ENCODE measurements around the gene ORAI1.
"Not testable (repeated sequence)": the region's sequence is repeated elsewhere in the genome, so short reads cannot be mapped to it uniquely, and the experiment has no call there.

The ORAI1 gene

GRCh38 chr12:121626087-121626852, at the start of gene ORAI1:
Gene ORAI1 (plus strand): TSS chr12:121626530.
- DNase-seq: peak; percentile 94

DNA sequence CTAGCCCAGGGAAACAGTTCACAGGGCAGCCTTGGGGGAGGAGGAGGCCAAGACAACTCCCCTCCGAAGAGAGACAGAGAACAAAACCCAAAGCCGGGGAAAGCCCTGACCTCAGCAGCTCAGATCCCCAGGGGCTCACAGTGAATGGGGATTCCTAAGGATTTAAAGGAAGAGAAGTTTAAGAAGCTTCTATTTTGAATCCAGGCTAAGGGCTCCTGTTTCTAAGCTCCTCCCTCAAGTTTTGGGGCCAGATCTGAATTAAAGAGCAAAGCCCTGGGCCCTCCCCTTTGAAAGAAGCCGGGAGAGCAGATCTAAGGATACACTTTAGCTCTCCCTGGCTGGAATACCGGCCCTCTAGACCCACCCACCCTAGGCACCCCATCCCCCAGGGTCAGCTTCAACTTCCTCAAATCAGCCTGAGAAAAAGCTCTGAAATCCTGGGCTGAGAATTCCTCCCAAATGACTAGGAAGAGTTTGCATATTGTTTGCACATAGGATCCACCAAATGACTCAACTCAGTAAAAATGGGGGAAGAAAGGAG, 49.4 kb upstream of the ORAI1 start:
- DNase-seq: peak; percentile 98

DNA sequence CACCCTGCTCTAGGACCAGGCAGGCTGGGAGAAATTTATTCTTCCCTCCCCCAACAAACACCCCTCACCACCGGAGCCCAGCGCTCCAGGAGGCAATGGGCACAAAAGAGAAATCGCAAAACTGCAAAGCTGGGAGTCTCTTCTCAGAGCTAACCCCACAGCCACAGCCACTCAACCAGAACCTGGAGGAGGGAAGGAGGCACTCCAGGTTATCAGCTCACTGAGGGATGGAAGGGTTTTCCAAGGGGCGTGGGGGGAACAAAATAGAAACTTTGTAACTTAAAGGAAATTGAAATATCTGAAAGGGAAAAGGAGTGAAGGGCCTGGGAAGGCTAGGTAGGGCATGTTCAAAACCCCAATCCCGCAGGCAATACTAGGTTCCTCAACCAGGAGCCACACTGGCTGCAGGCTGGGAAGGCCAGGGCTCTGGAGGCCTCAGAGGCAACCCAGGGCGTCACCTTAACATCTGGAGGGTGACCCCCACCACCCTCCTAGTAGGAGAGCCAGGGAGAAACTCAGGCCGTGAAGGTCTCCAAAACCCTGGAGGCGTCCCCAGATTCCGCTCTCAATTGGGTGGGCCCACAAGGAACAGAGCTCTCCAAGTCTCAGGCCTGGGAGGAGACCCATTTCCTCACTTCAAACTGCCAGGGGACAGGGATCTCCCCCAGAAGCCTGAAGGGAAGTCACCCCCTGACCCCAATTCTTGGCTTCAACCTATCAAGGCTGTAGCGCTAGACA, 48.7 kb upstream of the ORAI1 start:
- DNase-seq: no peak

DNA sequence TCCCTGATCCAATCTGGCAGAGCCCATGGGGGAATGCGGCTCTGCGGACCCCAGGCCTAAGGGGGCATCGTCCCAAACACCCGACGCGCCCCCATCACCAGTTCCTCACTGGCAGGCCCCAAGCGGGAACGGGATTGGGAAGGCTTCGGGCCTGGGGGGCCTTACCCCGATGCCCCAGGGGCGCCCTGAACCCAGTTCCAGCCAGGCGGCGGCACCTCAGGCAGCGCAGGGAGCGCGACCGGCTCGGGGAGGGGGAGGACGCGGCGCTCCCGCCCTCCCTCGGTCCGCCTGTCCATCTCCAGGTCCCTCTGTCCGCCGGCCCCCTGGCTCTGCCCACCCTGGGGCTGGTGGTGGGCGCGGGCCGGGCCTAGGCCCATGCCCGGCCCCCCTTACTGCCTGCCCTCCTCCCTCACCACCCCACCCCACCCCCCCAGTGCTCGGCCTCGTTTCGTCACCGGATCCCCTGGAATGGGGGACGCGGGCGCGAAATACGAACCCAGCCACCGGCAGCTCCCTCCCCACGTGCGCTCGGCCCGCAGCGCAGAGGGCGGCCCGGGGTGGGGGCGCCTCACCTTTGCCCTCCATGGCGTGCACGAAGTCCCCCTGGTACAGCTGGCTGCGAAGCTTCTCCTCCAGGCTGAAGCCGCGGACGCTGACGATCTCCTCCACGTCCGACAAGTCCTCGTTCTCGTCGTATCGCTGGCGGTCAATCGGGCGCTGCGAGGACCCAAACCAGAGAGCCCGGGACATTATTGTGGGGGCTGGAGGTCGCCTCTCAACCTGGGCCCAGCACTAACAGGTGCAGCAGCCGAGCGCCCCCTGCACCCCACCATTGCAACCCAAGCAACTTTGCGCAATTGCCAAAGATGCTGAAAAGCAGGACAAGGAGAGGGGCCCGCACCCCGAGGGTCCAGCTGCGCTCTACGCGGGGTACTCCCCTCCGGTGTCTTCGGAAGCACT, 47.8 kb upstream of the ORAI1 start:
- peak; percentile 37 for DNase-seq

- DNase-seq: no peak
Measured at GRCh38 chr12:121579190-121579791, 47.0 kb upstream of the ORAI1 start.

DNA sequence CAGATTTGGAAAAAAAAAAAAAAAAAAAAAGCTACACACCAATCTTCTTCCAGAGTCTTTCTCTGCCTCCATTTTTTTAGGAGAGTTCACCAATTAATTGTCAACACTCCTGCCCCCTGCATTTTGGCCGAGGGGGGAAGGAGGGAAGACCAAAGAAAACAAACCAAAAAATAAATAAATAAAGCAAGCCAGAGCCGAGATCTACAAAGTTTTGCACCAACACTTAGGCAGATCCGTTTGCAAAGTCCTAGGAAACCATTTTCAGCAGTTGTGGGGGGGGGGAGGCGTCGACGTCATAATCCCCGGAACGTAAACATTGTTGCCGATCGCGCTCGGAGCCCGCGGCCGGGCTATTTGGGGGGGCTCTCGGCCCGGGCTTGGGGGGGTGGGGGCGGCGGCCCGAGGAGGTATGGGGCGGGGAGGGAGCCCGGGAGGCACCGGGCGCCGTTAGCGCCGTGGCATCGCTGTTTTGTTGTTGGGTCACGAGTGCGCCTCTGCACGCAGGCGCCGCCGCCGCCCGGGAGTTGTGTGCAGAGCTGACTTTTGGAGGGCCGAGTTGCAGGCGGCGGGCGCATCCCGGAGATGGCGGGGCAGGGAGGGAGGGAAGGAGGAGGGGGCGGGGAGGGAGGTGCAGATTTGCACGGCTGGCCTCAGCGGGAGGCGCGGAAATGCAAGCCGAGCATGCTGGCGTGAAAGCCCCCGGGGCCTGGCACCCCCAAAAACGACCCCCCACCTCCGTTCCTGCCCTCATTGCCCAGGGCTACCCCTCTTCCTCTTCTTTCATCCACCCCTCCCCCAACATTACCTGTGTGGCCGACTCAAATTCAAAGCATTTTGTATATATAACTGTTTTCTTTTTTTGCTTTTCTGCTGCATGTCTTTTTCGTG, 46.1 kb upstream of the ORAI1 start:
- DNase-seq: peak; percentile 61

DNA sequence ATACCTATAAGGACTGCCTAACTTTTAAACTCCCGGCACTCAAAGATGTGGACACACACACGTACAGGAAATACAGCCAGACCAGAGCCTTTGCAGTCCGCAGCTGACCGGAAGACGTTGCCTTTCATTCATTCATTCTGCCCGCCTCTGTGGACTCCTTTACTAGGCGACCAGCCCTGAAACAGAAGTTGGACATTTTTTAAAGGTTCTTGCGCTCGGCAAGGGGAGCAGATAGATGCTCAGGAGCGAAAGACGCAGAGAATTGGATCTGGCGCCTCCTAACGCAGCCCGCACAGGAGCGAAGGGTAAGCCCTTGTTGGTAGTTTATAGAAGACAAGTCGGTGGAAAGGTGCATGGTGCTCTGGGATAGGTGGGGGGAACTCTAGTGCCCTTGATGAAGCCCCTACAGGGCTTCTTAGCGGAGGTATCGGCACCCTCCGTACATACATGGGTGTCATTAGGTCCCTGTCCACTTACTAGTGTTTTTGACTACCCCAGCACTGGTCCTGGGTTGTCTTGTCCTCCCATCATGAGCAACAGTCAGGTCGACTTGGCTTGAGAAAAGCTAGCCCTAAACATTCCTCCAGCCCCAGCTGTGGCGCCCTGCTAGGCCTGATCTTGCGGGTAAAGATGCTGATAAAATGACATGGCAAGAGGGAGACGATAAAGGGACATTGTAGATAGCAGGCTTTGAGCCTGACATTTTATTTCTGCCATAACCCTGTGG, 45.2 kb upstream of the ORAI1 start, which contains the start of gene KDM2B:
KDM2B (minus strand) TSS at position 65 of the 727 bp plus-strand sequence. CDS start 112 bp downstream, outside the sequence.
- DNase-seq: peak; percentile 40

DNA sequence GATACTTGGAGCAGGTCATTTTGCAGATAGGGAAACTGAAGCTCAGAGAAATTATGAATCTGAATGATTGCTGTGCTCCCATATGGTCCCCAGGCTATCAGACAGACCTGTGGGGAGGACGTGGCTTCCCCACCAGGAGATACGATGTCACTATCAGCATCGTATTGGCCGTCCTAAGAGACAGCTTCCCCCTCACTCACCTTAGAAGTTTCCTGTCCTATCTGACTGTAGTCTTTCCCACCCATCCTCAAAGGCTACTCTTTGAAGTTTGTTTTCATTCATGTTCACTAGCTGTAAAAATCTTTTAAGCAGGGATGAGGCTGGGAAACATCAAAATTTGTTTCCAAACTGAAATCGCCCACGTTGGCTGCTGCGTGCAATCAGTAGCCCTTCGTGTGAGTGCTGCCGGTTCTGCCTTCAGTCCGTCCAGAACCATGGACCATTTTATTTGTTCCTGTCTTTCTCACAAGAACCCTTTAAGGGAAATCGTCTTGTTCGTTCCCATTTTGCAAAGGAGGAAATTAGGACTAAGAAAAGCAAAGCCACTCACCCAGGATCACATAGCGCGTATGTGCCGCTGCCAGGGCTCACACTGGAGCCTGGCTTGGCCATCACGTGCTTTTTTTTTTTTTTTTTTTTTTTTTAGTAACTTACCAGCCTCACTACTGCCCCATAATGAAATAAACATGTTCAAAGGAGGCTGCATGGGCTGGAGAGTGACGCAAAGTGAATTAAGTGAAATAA, 44.5 kb upstream of the ORAI1 start:
- peak; percentile 43 for DNase-seq

DNA sequence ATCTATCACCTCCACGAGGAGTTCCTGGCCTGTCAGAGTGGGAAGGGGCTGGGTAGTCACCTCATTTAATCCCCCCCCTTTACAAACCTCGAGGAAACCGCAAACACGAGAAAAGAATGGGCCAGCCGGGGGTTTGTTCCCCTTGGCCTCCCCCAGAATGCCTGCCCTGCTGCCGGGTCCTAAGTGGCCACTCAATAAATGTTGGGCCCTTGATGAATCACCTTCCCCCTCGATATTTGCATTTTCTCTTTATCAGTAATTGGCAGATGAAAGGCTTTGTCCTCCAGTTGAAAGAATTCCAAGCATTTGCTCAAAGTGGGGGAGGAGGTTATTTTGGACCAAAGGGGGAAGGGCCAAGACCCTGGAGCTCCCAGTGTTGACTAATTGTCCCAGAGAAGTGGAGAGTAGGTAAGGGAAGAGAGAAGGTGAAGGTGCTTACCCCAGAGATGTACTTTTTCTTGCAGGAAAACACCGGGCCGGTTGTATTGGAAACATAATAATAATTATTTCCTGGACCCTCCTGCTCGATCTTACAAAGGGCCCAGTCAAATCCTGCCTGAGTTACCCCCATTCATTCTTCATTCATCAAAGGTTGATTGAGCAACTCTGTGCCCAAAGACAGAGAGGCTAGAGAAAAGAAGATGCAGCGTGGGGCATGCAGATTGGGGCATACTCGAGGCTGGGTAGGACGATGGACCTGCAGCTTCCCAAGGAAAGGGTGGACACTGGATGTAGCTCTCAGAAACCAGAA, 43.6 kb upstream of the ORAI1 start:
- peak; percentile 49 for DNase-seq

DNA sequence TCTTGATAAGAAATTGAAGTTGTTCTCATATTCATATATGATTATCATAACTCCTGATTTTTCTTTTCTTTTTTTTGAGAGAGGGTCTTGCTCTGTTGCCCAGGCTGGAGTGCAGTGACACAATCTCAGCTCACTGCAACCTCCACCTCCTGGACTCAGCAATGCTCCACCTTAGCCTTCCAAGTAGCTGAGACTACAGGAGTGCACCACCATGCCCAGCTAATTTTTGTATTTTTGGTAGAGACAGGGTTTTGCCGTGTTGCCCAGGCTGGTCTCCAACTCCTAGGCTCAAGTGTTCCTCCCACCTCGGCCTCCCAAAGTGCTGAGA, 43.0 kb upstream of the ORAI1 start:
- DNase-seq: not testable (repeated sequence)

- DNase-seq: not testable (repeated sequence)
Measured at GRCh38 chr12:121584885-121585284, 41.4 kb upstream of the ORAI1 start.

GRCh38 chr12:121590476-121591143, 35.7 kb upstream of the ORAI1 start:
- DNase-seq: peak; percentile 58

DNA sequence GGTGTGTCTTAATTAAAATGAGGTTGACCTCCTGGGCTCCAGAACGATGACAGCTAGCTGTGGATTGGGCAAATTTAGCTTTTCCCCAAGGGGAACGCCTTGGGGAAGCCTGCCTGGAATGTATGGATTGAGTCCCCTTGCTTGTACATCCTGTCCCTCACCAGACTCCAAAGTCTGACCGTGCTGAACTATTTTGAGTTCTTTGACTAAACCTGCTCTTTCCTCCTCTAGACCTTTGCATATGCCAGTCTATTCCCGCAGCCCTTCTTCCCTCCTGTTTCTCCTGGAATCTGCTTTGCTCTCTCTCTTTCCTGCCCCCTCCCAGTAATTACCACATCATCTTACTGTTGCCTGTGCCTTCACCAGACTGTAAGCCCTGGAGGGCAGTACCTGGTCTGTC, 34.0 kb upstream of the ORAI1 start:
- no peak for DNase-seq

GRCh38 chr12:121595520-121595919, 30.8 kb upstream of the ORAI1 start:
- no peak for DNase-seq

GRCh38 chr12:121596526-121596925, 29.8 kb upstream of the ORAI1 start:
- no peak for DNase-seq

GRCh38 chr12:121600702-121601336, 25.5 kb upstream of the ORAI1 start:
- no peak for DNase-seq

DNA sequence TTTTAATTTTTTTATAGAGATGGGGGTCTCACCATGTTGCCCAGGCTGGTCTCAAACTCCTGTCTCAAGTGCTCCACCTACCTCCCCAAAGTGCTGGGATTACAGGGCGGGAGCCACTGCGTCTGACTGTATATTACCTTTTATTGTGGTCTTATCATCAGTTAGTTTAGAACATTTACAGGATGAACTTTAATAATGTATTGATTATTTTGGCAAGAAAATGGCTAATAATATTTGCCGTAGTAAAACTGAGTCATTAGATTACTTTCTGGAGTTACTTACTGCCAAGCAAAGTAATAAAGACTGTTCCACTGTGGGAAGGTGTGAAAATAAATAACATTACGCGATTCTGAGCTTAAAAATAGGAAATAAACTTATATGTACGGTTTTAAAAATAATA, 23.6 kb upstream of the ORAI1 start:
- no peak for DNase-seq

DNA sequence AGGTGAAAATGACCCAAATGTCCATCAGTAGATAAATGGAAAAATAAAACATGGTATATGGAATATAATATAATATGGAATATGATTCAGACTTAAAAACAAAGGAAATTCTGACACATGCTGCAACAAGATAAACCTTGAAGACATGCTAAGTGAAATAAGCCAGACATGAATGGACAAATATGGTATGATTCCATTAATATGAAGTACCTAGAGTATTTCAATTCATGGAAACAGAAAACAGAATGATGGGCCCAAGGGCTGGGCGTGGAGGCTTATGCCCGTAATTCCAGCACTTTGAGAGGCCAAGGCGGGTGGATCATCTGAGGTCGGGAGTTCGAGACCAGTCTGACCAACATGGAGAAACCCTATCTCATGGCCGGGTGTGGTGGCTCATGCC, 22.7 kb upstream of the ORAI1 start:
- no peak for DNase-seq

Data from fibroblast of upper back skin (primary cell).